Tibial artery (tissue), 4 donors: ENCODE results near the gene KLRK1.
"Not testable (repeated sequence)": the region's sequence is repeated elsewhere in the genome, so short reads cannot be mapped to it uniquely, and the experiment has no call there.

Experiments
- DNase-seq, 2 donors: peaks; one replicate each; pipeline ENCODE4 v3.0.0-alpha.2; 2019
- H3K27ac ChIP-seq, 2 donors: fragments of 200-600 bp; sonication (generic) in 1 of 2; 1 replicate in 1 of 2; 2 replicates in 1 of 2; pipeline ENCODE4 v1.5.1; 2018 to 2019; ENCODE audit warnings: mild to moderate bottlenecking in 1 of 2
- H3K27me3 ChIP-seq, 2 donors: fragments of 200-600 bp; sonication (generic) in 1 of 2; one replicate each; pipeline versions ENCODE4 v1.5.1 to v1.6.0; 2016 to 2019
- H3K36me3 ChIP-seq, 3 donors: fragments of 200-600 bp; sonication (generic) in 2 of 3; one replicate each; pipeline ENCODE4 v1.5.1; 2016 to 2019; ENCODE audit warnings: mild to moderate bottlenecking in 2 of 3
- H3K4me1 ChIP-seq, 4 donors: fragments of 200-600 bp; sonication (generic) in 2 of 4; 1 replicate in 3 of 4; 2 replicates in 1 of 4; pipeline ENCODE4 v1.5.1; 2016 to 2019
- H3K4me3 ChIP-seq, 2 donors: fragments of 200-600 bp; sonication (generic) in 1 of 2; 1 replicate in 1 of 2; 2 replicates in 1 of 2; pipeline ENCODE4 v1.5.1; 2018 to 2019; ENCODE audit warnings: mild to moderate bottlenecking in 2 of 2
- H3K9me3 ChIP-seq, 3 donors: fragments of 200-600 bp; sonication (generic) in 1 of 3; one replicate each; pipeline ENCODE4 v1.5.1; 2016 to 2019
- intact Hi-C: fragments of 100-400 bp; cut with DNase I; formaldehyde crosslinking; loops from one replicate; pipeline ENCODE4 v1.15.0; 2023; ENCODE audit warnings: low total_unique reads
- TF ChIP-seq, protein P1 (sequence below), 2 experiments: fragments of 200-600 bp in 1 of 2; fragments of 450-650 bp in 1 of 2; IDR thresholded peaks; one replicate each; pipeline ENCODE4 v1.5.1; 2017 to 2019; ENCODE audit warnings: antibody characterized with exemption in 2 of 2, mild to moderate bottlenecking in 1 of 2, moderate library complexity in 1 of 2

KLRK1 gene

DNA sequence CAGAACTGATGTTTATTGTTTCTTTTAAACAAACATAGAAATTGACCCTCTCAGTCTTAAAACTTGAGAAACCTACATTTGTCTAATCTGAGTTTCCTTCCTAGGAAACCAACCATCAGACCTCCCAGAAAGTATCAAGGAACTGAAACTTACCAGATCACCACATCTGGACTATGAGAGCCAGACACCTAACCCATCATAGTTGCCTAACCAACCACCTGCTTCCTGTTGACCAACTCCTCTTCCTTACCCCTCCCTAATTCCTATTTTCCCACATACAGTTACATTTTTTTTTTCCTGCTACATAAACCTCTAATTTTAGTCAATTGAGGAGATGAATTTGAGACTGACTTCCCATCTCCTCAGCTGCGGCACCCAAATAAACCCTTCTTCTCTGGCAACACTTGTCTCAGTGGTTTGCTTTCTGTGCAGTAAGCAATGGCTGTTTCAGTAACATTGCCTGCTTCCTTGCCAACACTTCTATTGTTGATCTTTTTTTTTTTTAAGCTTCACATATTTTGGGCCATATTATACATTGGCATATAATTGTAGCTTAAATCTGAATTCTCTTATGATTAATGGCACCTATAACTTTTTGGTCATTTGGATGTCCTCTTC is 47.8 kb downstream of the KLRK1 start:
- Histone ChIP-seq H3K27ac (no peak overlapping the region), H3K36me3 (no peaks in the 10 kb centered on the region), H3K4me1 (no peaks in the 10 kb centered on the region), H3K27me3 (no peaks in the 10 kb centered on the region), H3K4me3 (no peak overlapping the region), H3K9me3 (no peaks in the 10 kb centered on the region)
- TF ChIP-seq, protein P1, sequence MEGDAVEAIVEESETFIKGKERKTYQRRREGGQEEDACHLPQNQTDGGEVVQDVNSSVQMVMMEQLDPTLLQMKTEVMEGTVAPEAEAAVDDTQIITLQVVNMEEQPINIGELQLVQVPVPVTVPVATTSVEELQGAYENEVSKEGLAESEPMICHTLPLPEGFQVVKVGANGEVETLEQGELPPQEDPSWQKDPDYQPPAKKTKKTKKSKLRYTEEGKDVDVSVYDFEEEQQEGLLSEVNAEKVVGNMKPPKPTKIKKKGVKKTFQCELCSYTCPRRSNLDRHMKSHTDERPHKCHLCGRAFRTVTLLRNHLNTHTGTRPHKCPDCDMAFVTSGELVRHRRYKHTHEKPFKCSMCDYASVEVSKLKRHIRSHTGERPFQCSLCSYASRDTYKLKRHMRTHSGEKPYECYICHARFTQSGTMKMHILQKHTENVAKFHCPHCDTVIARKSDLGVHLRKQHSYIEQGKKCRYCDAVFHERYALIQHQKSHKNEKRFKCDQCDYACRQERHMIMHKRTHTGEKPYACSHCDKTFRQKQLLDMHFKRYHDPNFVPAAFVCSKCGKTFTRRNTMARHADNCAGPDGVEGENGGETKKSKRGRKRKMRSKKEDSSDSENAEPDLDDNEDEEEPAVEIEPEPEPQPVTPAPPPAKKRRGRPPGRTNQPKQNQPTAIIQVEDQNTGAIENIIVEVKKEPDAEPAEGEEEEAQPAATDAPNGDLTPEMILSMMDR (IDR thresholded peaks at IDR 0.05), result no peak
- intact Hi-C loops, result no loop called here
- no peak for DNase-seq

DNA sequence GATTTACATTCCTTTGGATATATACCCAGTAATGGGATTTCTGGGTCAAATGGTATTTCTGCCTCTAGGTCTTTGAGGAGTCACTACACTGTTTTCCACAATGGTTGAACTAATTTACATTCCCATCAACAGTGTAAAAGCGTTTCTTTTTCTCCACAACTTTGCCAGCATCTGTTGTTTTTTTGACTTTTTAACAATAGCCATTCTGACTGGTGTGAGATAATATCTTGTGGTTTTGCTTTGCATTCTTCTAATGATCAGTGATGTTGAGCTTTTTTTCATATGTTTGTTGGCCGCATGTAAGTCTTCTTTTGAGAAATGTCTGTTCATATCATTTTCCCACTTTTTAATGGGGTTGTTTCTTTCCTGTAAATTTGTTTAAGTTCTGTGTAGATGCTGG is 48.9 kb downstream of the KLRK1 start:
- DNase-seq, H3K4me1 ChIP-seq, H3K27me3 ChIP-seq, intact Hi-C loops, H3K4me3 ChIP-seq, H3K9me3 ChIP-seq, H3K27ac ChIP-seq, H3K36me3 ChIP-seq: not testable (repeated sequence)

DNA sequence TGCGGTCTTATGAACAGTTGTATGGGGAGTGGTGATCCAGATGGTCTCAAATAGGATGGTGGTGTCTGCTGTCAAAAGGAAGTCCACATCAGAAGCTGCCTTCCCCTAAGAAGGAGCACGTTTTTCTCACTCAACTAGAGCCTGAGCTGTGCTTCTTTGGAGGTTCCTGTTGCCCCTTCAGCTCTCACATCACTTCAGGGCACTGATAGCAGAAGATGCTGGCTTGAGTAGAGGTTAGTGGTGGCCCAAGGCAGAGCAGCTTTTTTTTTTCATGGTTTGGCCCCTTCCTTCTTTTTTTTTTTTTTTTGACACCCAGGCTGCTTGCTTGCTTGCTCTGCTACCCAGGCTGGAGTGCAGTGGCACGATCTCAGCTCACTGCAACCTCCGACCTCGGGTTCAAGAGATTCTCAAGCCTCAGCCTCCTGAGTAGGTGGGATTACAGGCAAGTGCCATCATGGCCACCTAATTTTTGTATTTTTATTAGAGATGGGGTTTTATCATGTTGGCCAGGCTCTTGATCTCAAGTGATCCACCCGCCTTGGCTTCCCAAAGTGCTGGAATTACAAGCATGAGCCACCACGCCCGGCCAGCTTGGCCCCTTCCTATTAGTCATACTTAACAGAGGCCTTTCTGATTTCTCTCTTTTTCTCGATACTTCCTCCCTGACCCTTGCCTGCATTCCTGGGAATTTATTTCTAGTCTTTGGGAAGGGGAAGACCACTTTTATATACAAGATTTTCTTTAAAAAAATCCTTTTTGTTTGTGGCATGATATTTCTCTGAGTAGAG is 50.6 kb downstream of the KLRK1 start:
- no peak overlapping the region for H3K27ac ChIP-seq
- H3K4me1 ChIP-seq, result no peaks in the 10 kb centered on the region
- H3K36me3 ChIP-seq, result no peaks in the 10 kb centered on the region
- intact Hi-C loops, result no loop called here
- H3K27me3 ChIP-seq, result no peaks in the 10 kb centered on the region
- DNase-seq, result no peak
- no peaks in the 10 kb centered on the region for H3K9me3 ChIP-seq
- TF ChIP-seq, protein P1 (IDR thresholded peaks at IDR 0.05), result no peak
- H3K4me3 ChIP-seq, result no peak overlapping the region

DNA sequence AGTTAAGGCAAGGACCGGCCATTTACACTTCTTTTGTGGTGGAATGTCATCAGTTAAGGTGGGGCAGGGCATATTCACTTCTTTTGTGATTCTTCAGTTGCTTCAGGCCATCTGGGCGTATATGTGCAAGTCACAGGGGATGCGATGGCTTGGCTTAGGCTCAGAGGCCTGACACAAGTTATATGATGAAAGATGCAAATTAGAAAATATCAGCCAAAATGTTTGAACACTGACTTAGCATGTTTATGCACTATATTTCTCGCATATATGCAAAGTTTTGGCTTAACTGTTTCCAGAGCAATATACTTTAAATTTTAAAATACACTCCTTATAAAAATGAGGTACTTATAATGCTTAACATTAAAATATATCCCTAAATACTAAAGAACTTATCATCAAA is 51.4 kb downstream of the KLRK1 start:
- H3K9me3 ChIP-seq, H3K27ac ChIP-seq, H3K4me3 ChIP-seq, H3K4me1 ChIP-seq, H3K27me3 ChIP-seq, DNase-seq, intact Hi-C loops, H3K36me3 ChIP-seq: not testable (repeated sequence)

DNA sequence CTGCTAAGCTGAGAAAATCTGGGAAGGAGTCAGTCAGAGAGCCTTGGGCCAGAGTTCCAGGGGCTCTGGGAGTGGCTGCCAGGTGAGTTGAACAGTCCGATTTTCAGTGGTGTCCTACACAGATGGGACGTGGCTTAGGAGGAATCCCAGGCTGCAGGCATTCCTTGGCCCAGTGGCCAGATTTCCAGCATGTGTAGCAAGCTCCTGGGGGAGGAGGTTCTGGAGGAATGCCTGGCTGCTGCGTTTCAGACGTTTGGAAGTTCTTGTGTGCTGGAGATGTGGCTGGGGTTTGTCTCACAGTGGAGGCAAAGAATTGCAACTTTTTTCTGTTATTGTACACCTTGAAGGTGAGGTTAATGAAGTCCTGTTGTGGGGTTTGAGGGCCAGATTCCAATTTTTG is 53.6 kb downstream of the KLRK1 start:
- H3K4me3 ChIP-seq, H3K4me1 ChIP-seq, DNase-seq, H3K36me3 ChIP-seq, H3K9me3 ChIP-seq, H3K27me3 ChIP-seq, H3K27ac ChIP-seq, intact Hi-C loops: not testable (repeated sequence)

DNA sequence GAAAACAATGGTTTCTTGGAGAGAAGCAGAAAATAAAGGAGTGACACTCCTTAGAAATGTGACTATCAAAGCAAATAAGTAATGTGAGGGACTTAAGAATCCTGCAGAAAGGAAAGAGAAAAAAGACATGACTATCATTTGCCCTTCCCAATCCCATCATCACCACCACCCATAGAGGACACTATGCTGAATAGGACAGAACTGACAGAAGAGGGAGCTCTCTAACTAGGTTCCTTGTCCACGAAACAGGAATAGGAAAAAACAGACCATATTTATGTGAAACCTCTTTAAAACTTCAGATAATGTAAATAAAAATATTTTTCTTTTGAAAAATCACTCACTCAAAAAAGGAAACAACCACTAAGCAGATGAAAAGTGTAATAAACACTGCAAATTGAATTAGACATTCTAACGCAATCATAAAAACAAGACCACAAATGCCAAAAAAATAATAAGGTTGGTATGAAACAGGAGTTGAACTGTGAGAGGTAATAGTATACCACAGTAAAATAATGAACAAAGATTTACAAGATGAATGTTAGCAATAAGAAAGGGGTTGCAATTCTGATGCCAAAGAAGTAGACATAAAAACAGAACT is 58.1 kb downstream of the KLRK1 start:
- no peak for DNase-seq
- Histone ChIP-seq H3K27ac (no peak overlapping the region), H3K9me3 (no peaks in the 10 kb centered on the region), H3K36me3 (no peaks in the 10 kb centered on the region), H3K4me3 (no peak overlapping the region), H3K4me1 (no peaks in the 10 kb centered on the region), H3K27me3 (no peaks in the 10 kb centered on the region)
- intact Hi-C loops, result loop anchor here (1.0 kb wide), 1 partner anchor 230 kb away; no protein-coding TSS in a partner anchor
- TF ChIP-seq, protein P1 (IDR thresholded peaks at IDR 0.05), result peak; percentile 54 to 60

DNA sequence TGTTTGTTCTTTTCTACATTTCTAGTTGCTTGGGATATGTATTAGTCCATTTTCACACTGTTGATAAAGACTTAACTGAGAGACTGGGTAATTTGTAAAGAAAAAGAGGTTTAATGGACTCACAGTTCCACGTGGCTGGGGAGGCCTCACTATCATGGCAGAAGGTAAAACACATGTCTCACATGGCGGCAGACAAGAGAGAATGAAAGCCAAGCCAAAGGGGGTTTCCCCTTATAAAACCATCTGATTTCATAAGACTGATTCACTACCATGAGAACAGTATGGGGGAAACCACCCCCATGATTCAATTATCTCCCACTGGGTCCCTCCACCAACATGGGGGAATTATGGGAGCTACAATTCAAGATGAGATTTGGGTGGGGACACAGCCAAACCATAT is 61.1 kb downstream of the KLRK1 start:
- H3K4me1 ChIP-seq, intact Hi-C loops, H3K4me3 ChIP-seq, H3K27me3 ChIP-seq, H3K27ac ChIP-seq, H3K9me3 ChIP-seq, H3K36me3 ChIP-seq, DNase-seq: not testable (repeated sequence)
